Transverse colon (tissue), 4 donors: ENCODE results near the gene SUFU. TPM values are rescaled to one million over a fixed set of nuclear protein-coding genes. Genes with fewer than 3 reads are reported as not detected.
"Not testable (repeated sequence)": the region's sequence is repeated elsewhere in the genome, so short reads cannot be mapped to it uniquely, and the experiment has no call there.

Experiments
- DNase-seq: peaks from one replicate; pipeline ENCODE4 v3.0.0-alpha.2; 2019
- H3K27ac ChIP-seq, 4 donors: fragments of 200-600 bp; sonication (generic); 2 replicates each; pipeline ENCODE4 v1.5.1; 2016 to 2018; ENCODE audit warnings: inconsistent platforms in 4 of 4
- H3K27me3 ChIP-seq: fragments of 200-600 bp; sonication (generic); 2 replicates; pipeline ENCODE4 v1.5.1; 2017; ENCODE audit warnings: inconsistent platforms
- H3K36me3 ChIP-seq, 4 donors: fragments of 200-600 bp; sonication (generic); 2 replicates each; pipeline ENCODE4 v1.5.1; 2017 to 2019; ENCODE audit warnings: inconsistent platforms in 4 of 4
- H3K4me1 ChIP-seq, 4 donors: fragments of 200-600 bp; sonication (generic); 2 replicates each; pipeline ENCODE4 v1.5.1; 2017 to 2020; ENCODE audit warnings: inconsistent platforms in 4 of 4
- H3K4me3 ChIP-seq, 4 donors: fragments of 200-600 bp; sonication (generic); 1 replicate in 1 of 4; 2 replicates in 3 of 4; pipeline versions ENCODE4 v1.5.1 to v1.6.1; 2017 to 2019; ENCODE audit warnings: inconsistent platforms in 4 of 4
- H3K9me3 ChIP-seq, 2 donors: fragments of 200-600 bp; sonication (generic); 2 replicates each; pipeline ENCODE4 v1.5.1; 2017 to 2019; ENCODE audit warnings: inconsistent platforms in 2 of 2
- CTCF ChIP-seq, 5 experiments: fragments of 200-600 bp in 3 of 5; fragments of 450-650 bp in 2 of 5; sonication (generic) in 3 of 5; IDR thresholded peaks; 1 replicate in 2 of 5; 2 replicates in 3 of 5; pipeline ENCODE4 v1.5.1; 2016 to 2017; ENCODE audit warnings: antibody characterized with exemption in 5 of 5, inconsistent platforms in 3 of 5, mild to moderate bottlenecking in 2 of 5, moderate library complexity in 1 of 5
- EP300 ChIP-seq: sonication (generic); formaldehyde crosslinking; IDR thresholded peaks from one replicate; pipeline ENCODE4 v1.6.1; 2017; ENCODE audit warnings: antibody characterized with exemption, low read depth
- POLR2A ChIP-seq: fragments of 450-650 bp; IDR thresholded peaks from one replicate; pipeline ENCODE4 v1.6.1; 2016; ENCODE audit warnings: antibody characterized with exemption, mild to moderate bottlenecking, moderate library complexity
- POLR2AphosphoS5 ChIP-seq, 3 donors: sonication (generic); formaldehyde crosslinking; IDR thresholded peaks; one replicate each; pipeline ENCODE4 v1.6.1; 2016; ENCODE audit warnings: antibody characterized with exemption in 3 of 3
- WGBS, 2 donors: methylation state at CpG; one replicate each; pipeline ENCODE4 v1.1.5; 2018; ENCODE audit warnings: low coverage in 1 of 2; 5-methylcytosine and 5-hydroxymethylcytosine counted together
- in situ Hi-C, 4 donors: fragments of 200-750 bp; cut with MboI; loops; one replicate each; pipeline versions ENCODE4 v1.15.0 to v1.15.1; 2017; ENCODE audit warnings: low sequenced_read_pairs in 3 of 4, low pct_ligation_motif_present in 1 of 4, low pct_unique_long_range_greater_than_20kb in 1 of 4
- intact Hi-C: fragments of 100-400 bp; cut with DNase I; formaldehyde crosslinking; loops from one replicate; pipeline ENCODE4 v1.15.1; 2023; ENCODE audit warnings: low total_unique reads
- total RNA-seq, 4 donors: library from RNA; depleted of rRNA; stranded (reverse); fragments of >200 nt; gene quantifications; one replicate each; pipeline ENCODE4 v1.1.0, GENCODE V29; 2016

The SUFU gene
- 10 to 100 TPM in 1 of 4 donors, 1 to 10 TPM in 3; 5.4 to 13.8 (median 6.6) TPM for total RNA-seq

GRCh38 chr10:102503264-102504178 is at the start of gene SUFU:
Gene SUFU (plus strand): TSS chr10:102503972. CDS start chr10:102504153, 181 bp downstream.
- in situ Hi-C loops (no loop called here), intact Hi-C loops (loop anchor here (2.0 kb wide), 1 partner anchor 219 kb away; no protein-coding TSS in a partner anchor)
- Histone ChIP-seq H3K9me3 (no peaks in the 10 kb centered on the region), H3K4me3 (peak within 1 kb of the TSS; percentile 86 to 100 (median 93)), H3K4me1 (peaks cover 10 to 52% (median 37%) of the 10 kb centered on the region in 4 donors), H3K36me3 (no peaks in the 10 kb centered on the region), H3K27me3 (no peaks in the 10 kb centered on the region), H3K27ac (peak within 1 kb of the TSS; percentile 93 to 99 (median 95))
- DNase-seq: peak; percentile 99
- WGBS, 2 donors: 1% methylated on average over 7 to 37 of the region's 44 CpGs
- TF ChIP-seq POLR2A: peak; percentile 55
- TF ChIP-seq EP300: no peak
- peak; percentile 76 to 86 (median 77) for TF ChIP-seq POLR2AphosphoS5 (IDR thresholded peaks at IDR 0.05)
- peak; percentile 89 to 93 (median 89) for TF ChIP-seq CTCF (IDR thresholded peaks at IDR 0.05)

- DNase-seq, H3K9me3 ChIP-seq, H3K27me3 ChIP-seq, in situ Hi-C loops, H3K27ac ChIP-seq, intact Hi-C loops, H3K36me3 ChIP-seq, H3K4me3 ChIP-seq: not testable (repeated sequence)
- WGBS, 2 donors: 82 to 100% methylated on average over 2 to 13 of the region's 13 CpGs
- H3K4me1 ChIP-seq: peaks cover 0 to 13% (median 7%) of the 10 kb centered on the region in 4 donors
Observed at GRCh38 chr10:102454662-102455487, 48.9 kb upstream of the SUFU start.

- Histone ChIP-seq H3K9me3 (no peaks in the 10 kb centered on the region), H3K36me3 (no peaks in the 10 kb centered on the region), H3K27me3 (no peaks in the 10 kb centered on the region), H3K4me1 (peaks cover 0 to 17% (median 11%) of the 10 kb centered on the region in 4 donors), H3K27ac (no peak overlapping the region), H3K4me3 (no peak overlapping the region)
- intact Hi-C loops (no loop called here), in situ Hi-C loops (no loop called here)
- 81 to 100% methylated on average over 2 to 7 of the region's 7 CpGs for WGBS, 2 donors
- TF ChIP-seq EP300 (no peak), POLR2AphosphoS5 (IDR thresholded peaks at IDR 0.05) (no peak), POLR2A (no peak), CTCF (IDR thresholded peaks at IDR 0.05) (no peak)
- peak; percentile 28 for DNase-seq
Observed at GRCh38 chr10:102455893-102456471, 47.8 kb upstream of the SUFU start.

GRCh38 chr10:102457591-102458150 is 46.1 kb upstream of the SUFU start:
- H3K27ac ChIP-seq: no peak overlapping the region
- H3K9me3 ChIP-seq: no peaks in the 10 kb centered on the region
- no peaks in the 10 kb centered on the region for H3K27me3 ChIP-seq
- H3K4me3 ChIP-seq: no peak overlapping the region
- intact Hi-C loops: no loop called here
- 84 to 85% methylated on average over 7 to 9 of the region's 9 CpGs for WGBS, 2 donors
- DNase-seq: no peak
- peaks cover 11 to 22% (median 15%) of the 10 kb centered on the region in 4 donors for H3K4me1 ChIP-seq
- in situ Hi-C loops: no loop called here
- TF ChIP-seq POLR2A (no peak), EP300 (no peak), CTCF (IDR thresholded peaks at IDR 0.05) (no peak), POLR2AphosphoS5 (IDR thresholded peaks at IDR 0.05) (no peak)
- no peaks in the 10 kb centered on the region for H3K36me3 ChIP-seq
